NCI-H2081 (cell line): ENCODE data around the gene CETP.
"Not testable (repeated sequence)": the region's sequence is repeated elsewhere in the genome, so short reads cannot be mapped to it uniquely, and the experiment has no call there.

Experiments
- DNase-seq, 2 experiments: peaks; one replicate each; lab custom pipeline; 2025; lab: John Stamatoyannopoulos, UW

CETP gene

DNA sequence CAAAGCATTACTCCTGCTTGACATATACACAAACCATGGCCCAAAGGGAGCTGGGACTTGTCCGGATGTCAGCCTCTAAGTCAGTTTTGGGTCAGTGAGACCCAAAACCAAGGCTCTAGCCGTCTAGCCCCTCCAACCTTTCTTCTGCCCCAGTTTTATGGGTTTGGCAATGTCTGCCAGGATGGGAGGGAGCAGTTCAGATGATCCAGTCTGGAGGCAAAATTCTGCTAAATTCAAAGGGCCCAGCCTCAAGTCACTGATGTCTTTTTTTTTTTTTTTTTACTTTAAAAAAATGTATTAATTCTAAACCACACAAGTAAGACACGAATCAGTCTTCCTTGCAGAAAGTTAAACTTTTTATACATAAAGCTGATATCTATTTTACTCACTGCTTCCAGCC, 36.2 kb downstream of the CETP start:
- DNase-seq = no peak

DNA sequence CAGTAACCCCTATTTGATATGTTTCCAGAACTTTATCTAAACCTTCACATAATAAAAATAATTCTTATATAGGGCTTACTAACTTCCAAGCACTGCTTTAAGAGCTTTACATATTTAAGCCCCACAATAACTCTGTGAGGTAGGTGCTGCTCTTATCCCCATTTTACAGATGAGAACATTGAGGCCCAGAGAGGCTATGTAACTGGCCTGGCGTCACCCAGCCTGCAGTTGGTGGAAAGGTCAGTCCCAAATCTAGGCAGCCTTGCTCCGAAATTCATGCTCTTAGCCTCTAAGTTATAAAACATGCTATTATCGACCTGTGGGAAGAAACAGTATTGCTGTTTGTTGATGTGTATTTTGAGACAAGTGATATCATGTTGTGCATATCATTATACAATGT, 36.6 kb downstream of the CETP start:
- no peak for DNase-seq

GRCh38 chr16:56998861-56999260, 37.1 kb downstream of the CETP start:
- no peak for DNase-seq

- no peak for DNase-seq
These were observed 37.9 kb downstream of the CETP start for GRCh38 chr16:56999409-57000270.

DNA sequence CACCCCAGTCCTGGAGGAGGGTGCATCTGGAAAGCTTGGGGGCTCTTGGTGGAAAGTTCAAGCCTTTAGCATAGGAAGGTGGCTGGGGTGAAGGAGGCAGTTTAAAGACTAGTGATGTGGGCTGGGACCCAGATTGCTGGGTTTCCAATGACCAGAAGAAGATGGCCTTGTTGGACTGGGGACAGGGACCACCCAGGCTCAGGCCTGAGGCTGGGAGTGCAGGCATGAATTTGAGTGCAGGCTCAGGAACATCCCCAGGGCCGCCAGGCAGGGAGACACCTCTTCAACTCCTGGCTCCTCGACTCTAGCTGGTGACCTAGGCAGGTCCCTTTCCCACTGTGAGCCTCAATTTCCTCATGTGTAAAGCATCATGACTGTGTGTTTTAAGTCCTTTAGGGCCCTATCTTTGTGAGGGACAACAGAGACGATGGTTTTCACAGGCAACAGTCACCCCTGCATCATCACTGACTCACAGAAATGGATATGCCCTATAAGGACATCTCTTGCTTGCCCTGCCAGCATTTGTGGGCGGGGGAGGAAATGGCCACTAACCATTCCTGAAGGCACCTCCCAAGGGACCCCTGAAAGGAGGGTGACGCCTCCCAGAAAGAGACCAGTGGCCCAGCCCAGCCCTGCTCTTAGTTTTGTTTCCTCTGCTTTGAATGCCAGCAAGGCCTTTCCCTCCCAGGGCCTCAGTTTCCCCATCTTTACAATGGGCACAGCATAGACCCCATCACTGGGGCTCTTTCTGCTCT, 38.7 kb downstream of the CETP start:
- no peak for DNase-seq

DNA sequence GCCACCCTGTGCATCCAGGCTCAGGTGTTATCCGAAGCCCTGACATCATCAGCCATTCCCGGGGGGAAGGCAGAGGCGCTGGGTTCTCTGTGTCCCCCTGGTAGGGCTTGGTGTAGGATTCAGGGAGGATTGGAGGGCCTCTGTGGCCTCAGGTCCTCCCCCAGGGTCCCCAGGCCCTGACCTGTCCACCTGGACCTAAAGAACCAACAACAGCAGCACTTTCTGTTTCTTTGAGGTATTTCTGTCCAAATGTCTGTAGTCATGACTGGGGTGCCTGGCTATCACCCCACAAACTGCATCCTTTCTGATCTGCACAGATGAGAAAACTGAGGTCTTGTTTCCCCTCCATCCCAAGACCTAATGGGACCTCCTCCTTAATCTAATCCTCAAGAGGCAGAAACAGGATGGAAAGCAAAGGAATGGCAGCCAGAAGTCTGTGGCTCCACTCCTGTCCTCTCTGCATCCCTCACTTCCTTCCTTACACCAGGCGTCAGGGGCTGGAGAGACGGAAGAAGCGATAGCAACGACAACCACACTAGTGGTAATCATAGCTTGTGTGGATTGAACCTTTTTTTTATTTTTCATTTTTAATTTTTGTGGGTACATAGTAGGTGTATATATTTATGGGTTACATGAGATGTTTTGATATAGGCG, 39.4 kb downstream of the CETP start:
- DNase-seq = no peak

GRCh38 chr16:57003439-57004386, 42.0 kb downstream of the CETP start:
- no peak for DNase-seq

DNA sequence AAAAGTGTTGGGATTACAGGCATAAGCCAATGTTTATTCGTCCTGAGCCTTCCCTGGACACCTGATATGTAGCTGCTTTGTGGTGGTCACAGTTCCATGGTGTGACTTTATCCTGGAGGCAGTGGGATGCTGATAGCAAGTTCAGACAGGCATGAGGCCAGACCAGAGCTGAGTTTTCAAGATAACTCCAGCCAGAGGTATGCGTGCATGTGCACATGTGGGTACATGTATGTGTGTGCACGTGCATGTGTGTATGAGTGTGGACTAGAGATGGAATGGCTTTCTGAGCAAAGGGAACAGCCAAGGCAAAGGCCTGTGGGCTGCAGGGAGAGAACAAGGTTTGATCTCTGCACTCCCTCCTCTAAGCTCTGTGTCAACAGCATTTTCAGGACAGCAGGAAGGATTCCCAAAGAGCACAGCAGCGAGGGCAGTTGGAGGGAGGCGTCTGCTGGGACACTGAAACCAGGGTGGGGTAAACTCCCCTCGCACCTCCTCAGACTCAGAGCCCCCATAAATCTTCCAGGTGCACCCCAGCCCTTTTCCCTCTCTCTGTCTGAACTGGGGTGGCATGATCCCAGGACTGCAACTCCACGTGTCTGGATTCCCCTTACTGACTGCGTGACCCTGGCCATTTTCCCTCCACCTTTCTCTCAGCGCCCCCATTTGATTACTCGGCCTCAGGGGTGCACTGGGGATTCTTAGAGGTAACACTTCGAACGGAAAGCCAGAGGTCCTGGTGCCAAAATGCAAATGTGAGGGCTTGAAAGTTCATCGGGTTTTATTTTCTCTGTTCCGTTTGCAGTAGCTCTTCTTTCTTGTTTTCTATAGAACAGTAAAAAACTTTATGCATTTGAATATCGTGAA, 42.9 kb downstream of the CETP start:
- DNase-seq = no peak

GRCh38 chr16:57005597-57005996, 43.8 kb downstream of the CETP start:
- DNase-seq = not testable (repeated sequence)

DNA sequence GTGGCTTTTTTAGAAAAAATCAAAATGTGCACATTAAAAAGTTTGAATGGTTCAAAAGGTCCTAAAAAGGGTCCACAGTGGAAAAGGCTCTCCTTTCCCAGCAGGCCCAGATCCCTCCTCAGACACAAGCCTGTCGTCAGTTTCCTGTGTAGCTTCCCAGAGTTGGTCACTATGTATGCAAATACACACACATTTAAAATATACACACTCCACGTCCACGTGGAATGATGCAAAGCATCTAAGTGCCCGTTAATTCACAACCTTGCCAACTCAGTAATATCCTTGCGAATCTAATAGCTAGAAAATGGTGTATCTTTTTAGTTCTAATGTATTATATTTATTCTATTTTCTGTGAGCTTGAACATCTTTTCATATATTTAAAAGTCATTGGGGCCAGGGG, 45.3 kb downstream of the CETP start:
- no peak for DNase-seq

DNA sequence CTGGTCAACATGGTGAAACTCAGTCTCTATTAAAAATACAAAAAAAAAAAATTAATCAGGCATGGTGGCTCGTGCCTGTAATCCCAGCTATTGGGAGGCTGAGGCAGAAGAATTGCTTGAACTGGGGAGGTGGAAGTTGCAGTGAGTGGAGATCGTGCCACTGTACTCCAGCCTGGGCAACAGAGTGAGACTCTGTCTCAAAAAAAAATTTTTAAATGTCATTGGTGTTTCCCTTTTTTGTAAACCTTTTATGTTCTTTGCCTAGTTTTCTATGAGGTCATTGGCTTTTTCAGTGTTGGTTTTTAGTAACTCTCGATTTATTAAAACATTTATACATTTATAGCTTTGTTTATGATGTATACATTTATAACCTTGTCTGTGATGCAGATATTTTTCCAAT, 45.8 kb downstream of the CETP start:
- no peak for DNase-seq

DNA sequence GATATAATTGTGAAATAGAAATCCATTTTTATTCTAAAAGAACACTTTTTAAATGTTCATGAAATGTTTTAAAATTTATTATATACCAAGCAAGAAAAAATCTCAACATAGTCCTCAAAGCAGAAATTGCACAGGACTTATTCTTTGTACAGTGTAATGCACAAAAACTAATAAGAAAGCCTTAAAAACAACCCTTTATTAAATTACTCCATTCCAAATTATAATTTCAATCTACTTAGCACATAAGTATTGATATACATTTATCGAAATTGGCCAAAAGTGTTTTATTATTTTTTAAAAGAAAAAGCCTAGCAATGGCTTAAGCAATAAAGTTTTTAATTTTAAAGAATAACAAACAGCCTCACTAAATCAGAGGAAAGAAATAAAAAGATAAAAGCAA, 46.7 kb downstream of the CETP start:
- DNase-seq = no peak

DNA sequence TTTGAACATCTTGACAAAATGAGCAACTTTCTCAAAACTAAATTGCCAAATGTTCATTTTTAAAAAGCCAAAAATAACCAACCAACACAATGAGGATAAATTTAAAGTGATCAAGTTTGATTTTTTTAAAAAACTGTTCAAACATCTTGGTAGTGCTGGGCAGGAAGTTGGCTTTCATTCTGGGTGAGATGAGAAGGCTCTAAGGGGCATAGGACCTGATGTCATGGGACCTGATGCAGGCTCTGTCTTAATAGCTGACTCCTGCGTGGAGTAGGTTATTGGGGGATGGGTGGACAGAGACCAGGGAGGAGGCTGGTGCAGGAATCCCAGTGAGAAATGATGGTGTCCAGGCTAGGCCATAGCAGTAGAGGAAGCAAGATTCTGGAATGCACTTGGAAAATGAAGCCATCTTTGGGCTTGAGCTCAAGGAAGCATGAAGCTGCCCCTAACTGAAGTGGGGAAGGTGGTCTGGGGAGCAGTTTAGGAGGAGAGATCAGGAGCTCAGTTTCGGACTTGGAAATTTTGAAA, 48.0 kb downstream of the CETP start:
- DNase-seq = no peak

- DNase-seq = no peak
These were observed 50.6 kb downstream of the CETP start for GRCh38 chr16:57012353-57012752.

DNA sequence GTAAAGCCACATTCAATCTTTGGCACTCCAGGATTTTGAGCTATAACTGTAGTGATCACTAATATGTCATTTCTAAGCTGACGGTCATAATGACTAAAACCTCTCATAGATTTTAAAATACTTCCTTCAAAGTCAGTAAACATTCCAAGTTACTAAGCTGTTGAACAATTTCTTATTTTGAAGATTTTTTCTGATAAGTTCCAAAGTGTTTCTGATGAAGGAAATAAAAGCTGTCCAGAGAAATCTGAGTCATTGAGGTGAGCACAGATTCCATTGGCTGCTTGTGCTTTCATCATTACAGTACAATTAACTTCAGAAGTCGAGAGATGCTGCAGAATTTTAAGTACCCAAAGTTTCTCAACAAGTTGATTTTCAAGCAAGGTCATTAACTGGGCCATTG, 51.5 kb downstream of the CETP start:
- no peak for DNase-seq

DNA sequence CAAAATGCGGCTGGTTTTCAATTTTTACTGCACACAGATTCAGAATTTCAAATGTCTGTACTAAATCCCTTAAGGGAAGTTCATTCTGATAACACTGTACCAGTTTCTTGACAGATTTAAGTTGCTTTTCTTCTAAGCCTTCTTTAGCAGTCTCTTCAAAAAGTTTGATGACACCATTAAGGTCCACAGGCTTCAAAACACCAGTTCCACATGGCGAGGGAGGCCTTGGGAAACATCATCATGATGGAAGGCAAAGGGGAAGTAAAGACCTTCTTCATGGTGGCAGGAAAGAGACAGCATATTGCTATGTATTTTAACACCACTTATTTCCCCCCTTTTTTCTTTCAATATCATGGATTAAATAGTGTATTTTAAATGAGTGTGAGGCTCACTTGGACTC, 52.2 kb downstream of the CETP start:
- no peak for DNase-seq

GRCh38 chr16:57016301-57016700, 54.6 kb downstream of the CETP start:
- no peak for DNase-seq

DNA sequence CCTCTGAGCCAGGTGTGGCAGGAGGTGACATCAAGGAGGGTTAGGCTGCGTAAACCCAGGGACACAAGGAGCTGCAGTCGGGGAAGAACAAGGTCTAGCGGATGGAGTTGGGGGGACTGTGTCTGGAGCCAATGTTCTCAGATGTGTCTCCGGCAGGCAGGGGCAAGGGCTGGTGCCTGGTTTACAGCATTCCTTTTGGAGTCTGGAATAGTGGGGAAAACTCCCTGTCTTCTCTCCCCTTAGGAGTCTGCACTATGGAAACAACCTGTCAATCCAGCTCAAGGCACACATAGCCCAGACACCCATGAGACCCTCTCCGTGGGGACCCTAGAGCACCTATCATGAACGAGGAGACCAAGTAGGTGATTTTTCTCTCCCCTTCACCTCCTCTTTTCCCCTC, 55.1 kb downstream of the CETP start:
- no peak for DNase-seq

GRCh38 chr16:57017251-57017650, 55.5 kb downstream of the CETP start:
- DNase-seq = no peak

DNA sequence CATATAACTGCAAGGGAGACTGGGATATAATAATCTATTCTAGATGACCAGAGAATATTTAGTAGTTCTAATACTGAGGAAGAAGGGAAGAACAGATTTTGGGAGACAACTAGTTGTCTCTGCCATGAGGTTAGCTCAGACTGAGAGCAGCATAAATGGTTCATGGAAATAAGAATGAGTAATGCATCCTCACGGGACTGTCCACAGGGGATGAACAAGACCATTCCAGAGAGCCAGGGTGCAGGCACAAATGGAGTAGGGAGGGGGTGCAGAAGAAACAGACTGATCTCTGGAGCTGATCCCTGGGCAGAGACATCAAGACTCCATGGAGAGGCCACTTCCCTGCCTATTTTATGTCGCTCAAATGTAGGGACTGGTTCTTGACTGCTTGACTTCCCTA, 58.0 kb downstream of the CETP start:
- no peak for DNase-seq

GRCh38 chr16:57020651-57021050, 58.9 kb downstream of the CETP start:
- DNase-seq = no peak
